Body of pancreas (tissue), 4 donors: ENCODE measurements around the gene CNIH2.
A peak's percentile ranks its signal among the peaks of the same experiment; 100 is the strongest.

ENCODE experiments used
- CTCF ChIP-seq, 7 experiments: fragments of 450-650 bp in 4 of 7; fragments of 200-600 bp in 3 of 7; sonication (generic) in 3 of 7; IDR thresholded peaks; one replicate each; pipeline ENCODE4 v1.5.1; 2016 to 2019; ENCODE audit warnings: antibody characterized with exemption in 7 of 7
- POLR2A ChIP-seq, 3 donors: fragments of 450-650 bp; IDR thresholded peaks; one replicate each; pipeline ENCODE4 v1.6.1; 2016; ENCODE audit warnings: antibody characterized with exemption in 3 of 3, mild to moderate bottlenecking in 2 of 3

- TF ChIP-seq CTCF (IDR thresholded peaks at IDR 0.05): peak in 2 of 7 experiments; percentile 9 to 23
- TF ChIP-seq POLR2A (IDR thresholded peaks at IDR 0.05): peak; percentile 96 to 97 (median 97)
Measured at GRCh38 chr11:66288671-66289547, 10.9 kb downstream of the CNIH2 start, which contains the start of gene YIF1A.
